Omental fat pad (tissue), 4 donors: Measurements from ENCODE around the gene C8G. TPM values are rescaled to one million over a fixed set of nuclear protein-coding genes. Genes with fewer than 3 reads are reported as not detected.

Experiments
- ATAC-seq: fragments of 150-250 bp; one replicate; pipeline ENCODE4 v1.9.1; 2016; ENCODE audit warnings: mild to moderate bottlenecking, moderate library complexity; ENCODE audit not compliant: low FRiP score
- DNase-seq: peaks from one replicate; pipeline ENCODE4 v3.0.0-alpha.2; 2019; ENCODE audit warnings: low spot score
- total RNA-seq, 4 donors: library from RNA; depleted of rRNA; stranded (reverse); fragments of >200 nt; gene quantifications; one replicate each; pipeline ENCODE4 v1.1.0, GENCODE V29; 2016
- TF ChIP-seq, protein P1 (sequence below), 3 donors: fragments of 450-650 bp; IDR thresholded peaks; one replicate each; pipeline ENCODE4 v1.5.1; 2016 to 2017; ENCODE audit warnings: antibody characterized with exemption in 3 of 3, mild to moderate bottlenecking in 3 of 3, moderate library complexity in 2 of 3

Gene C8G
- total RNA-seq, 4 donors from 2014 or later = 4.3 TPM; not detected in 3

DNA sequence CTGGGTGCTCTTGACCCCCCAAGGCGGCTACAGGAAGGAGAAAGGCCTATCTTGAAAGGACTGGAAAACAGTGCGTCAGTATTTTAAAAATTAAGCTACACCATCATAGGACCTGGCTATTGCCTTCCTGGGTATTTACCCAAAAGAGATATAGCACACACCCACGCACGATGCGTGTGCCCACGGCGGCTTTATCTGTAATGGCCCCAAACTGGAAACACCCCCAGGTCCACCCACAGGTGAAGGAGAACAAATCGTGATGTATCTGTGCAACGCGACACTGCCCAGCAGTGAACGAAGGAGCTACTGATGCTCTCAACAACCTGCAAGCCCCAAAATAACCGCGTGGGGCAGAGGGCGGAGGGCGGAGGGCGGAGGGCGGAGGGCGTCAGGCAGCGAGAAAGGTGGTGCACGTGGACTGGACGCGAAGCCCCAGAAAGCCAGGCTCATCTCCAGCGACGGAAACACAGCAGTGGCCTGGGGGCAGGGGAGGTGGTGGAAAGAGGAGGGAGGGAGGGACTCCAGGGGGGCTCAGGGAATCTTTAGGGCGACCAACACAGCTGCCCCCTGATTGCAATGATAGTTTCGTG is 19.9 kb downstream of the C8G start:
- TF ChIP-seq, protein P1, sequence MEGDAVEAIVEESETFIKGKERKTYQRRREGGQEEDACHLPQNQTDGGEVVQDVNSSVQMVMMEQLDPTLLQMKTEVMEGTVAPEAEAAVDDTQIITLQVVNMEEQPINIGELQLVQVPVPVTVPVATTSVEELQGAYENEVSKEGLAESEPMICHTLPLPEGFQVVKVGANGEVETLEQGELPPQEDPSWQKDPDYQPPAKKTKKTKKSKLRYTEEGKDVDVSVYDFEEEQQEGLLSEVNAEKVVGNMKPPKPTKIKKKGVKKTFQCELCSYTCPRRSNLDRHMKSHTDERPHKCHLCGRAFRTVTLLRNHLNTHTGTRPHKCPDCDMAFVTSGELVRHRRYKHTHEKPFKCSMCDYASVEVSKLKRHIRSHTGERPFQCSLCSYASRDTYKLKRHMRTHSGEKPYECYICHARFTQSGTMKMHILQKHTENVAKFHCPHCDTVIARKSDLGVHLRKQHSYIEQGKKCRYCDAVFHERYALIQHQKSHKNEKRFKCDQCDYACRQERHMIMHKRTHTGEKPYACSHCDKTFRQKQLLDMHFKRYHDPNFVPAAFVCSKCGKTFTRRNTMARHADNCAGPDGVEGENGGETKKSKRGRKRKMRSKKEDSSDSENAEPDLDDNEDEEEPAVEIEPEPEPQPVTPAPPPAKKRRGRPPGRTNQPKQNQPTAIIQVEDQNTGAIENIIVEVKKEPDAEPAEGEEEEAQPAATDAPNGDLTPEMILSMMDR (IDR thresholded peaks at IDR 0.05) = no peak
- DNase-seq = no peak
- ATAC-seq = no peak

DNA sequence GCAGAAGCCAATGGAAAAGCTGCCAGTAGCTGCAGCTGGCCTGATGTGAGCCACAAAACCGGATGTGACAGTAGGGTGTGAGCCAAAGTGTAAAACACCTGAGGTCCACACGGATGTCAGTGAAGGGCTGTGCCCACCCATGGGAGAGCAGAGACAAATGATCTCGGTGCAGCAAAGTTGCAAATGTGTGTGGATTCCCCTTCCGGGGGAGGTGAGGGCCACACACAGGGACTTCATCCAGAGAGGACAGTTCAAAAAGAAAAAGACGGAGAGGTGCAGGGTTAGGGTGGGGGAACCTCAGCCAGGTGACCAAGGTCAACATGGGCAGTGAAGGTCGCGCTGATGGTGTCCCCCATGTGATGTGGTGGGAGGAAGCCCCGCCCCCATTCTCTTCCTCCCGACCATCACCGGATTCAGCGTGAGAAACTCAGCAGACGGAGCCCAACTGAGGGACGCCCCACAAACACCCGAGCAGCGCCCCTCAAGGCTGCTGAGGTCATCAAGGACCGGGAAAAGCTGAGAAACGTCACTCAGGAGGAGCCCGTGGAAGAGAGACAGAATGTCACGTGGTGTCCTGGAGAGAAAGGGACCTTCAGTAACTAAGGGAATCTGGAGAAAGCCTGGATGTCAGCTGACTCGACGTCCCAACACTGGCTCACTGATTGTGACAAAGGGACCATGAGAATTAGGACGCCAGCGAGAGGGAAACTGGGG is 20.9 kb downstream of the C8G start:
- no peak for ATAC-seq
- TF ChIP-seq, protein P1 (IDR thresholded peaks at IDR 0.05) = no peak

DNA sequence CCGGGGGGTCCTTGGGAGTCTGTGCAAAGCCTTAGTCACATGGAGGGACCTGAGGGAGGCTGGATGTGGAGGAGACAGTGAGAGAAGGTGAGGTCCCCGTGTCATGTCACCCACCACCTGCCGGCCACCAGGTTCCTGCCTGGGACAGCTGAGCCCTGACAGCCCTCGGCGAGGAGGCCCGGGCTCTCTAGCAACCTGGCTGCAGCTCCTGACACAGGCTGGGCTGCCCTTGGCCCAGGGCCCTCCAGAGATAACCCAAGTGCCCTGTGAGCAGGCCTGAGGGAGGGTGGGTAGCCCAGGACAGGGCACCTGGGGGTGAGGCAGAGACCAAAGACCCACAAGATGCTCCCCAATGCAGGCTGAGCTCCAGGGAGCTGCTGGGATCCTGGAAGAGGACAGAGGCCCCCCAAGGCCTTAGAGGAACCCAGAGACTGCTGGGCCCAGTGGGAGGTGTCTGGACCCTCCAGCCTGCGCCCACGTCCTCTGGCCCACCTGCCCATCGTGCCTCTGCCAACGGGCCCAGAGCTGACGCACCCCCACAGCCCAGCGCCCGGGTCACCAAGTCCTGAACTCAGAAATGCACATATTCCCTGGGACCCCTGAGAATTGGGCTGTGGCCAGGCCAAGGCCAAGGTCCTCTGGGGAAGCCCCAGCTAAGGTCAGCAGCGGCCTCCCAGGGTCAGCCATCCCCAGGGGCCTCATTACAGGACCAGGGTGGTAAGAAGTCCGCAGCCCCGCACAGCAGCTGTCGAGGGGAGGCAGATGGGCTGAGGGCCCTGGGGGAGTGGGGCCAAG is 23.5 kb downstream of the C8G start:
- TF ChIP-seq, protein P1 (IDR thresholded peaks at IDR 0.05) = no peak
- ATAC-seq (no peak), DNase-seq (no peak)

More for the DNA sequence above, 20.9 kb downstream of the C8G start:
- DNase-seq = no peak

DNA sequence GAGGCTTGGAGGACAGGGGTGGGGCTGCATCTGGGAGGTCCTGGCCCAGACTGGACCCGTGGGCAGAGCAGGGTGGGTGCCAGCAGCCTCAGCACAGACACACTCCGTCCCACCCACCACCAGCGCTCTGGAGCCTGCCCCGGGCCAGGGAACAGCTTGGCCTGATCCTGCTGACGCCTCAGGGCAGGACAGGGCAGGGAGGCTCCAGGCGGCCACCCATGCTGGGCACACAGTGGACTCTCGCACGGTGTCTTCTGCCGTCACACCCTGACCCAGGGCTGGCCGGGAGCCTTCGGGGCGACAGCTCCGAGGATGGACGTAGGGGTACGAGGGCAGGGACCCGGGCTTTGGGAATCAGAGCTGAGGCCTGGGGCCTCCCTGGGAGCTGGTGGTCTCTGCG is 24.1 kb downstream of the C8G start:
- ATAC-seq = no peak
- DNase-seq = no peak
- TF ChIP-seq, protein P1 (IDR thresholded peaks at IDR 0.05) = no peak

DNA sequence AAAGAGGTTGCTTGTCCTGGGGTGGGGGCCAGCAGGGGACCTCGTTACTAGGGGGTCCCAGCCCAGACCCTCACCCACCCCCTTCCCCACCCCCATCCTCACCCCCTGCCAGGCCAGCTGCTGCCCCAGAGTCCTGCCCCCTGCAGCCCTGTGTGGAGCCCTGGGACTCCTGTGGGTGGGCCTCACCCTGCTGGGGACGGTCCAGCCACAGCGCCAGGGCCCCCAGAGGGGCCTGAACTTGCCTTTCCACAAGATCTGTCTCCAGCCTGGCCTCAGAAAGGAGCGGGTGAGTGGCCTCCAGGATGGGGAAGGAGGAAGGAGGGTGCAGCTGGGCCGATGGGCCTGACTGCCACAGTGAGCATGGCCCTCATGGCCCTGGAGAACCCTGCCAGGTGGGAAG is 24.7 kb downstream of the C8G start:
- ATAC-seq (no peak), DNase-seq (no peak)
- TF ChIP-seq, protein P1 (IDR thresholded peaks at IDR 0.05) = no peak

DNA sequence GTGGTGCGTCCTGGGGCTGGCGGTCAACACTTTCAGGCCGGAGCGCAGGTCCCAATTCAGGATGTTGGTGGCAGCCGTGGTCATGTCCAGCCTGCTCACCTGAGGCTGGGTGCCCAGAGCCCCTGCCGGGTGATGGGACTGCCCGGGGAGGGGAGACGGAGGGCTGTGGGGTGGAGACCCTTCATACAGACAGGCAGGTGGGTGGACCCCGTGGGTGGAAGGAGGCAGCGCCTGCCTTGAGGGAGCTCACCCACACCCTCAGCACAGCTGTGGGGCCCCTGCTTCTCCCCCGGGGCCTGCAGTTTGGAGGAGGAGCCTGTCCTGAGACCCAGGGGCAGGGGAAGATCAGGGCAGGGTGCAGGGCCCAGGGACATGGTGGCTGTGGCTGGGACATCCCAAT is 25.3 kb downstream of the C8G start:
- TF ChIP-seq, protein P1 (IDR thresholded peaks at IDR 0.05) = no peak
- ATAC-seq = no peak
- no peak for DNase-seq
